Measurements from ENCODE around the gene U2AF2. TPM values are rescaled to one million over a fixed set of nuclear protein-coding genes. Genes with fewer than 3 reads are reported as not detected.

The U2AF2 gene
- polyA plus RNA-seq, 1 donor (not counting 4 experiments of a cell fraction or from before 2014, with no cell fraction given) = 109 TPM

- FAIRE-seq = peak; percentile 23
- Histone ChIP-seq H3K4me2 (ENCODE audit: control insufficient read depth, extremely low read depth, insufficient read depth, low read depth, low read length) (peak overlapping the region; percentile 89), H3K9me3 (ENCODE audit: control insufficient read depth, low read depth, low read length) (no peaks in the 10 kb centered on the region), H3K9me1 (ENCODE audit: control insufficient read depth, extremely low read depth, insufficient read depth, low read length) (no peaks in the 10 kb centered on the region), H3K36me3 (ENCODE audit: control insufficient read depth in 2 of 2, extremely low read depth in 1 of 2, insufficient read depth in 2 of 2, low read length in 2 of 2) (peaks cover 30 to 43% of the 10 kb centered on the region in 2 experiments), H3K4me3 (ENCODE audit: control insufficient read depth in 2 of 3, extremely low read depth in 1 of 3, insufficient read depth in 2 of 3, low read depth in 1 of 3, low read length in 3 of 3) (peak overlapping the region in 1 of 3 experiments; percentile 95), H3K27ac (ENCODE audit: control insufficient read depth, insufficient read depth, low read length) (peak overlapping the region; percentile 85), H3K4me1 (ENCODE audit: control insufficient read depth, extremely low read depth, insufficient read depth, low read length) (peaks cover 31% of the 10 kb centered on the region), H3K27me3 (ENCODE audit: control insufficient read depth, extremely low read depth, insufficient read depth, low read length) (no peaks in the 10 kb centered on the region), H4K20me1 (ENCODE audit: control insufficient read depth, extremely low read depth, insufficient read depth, low read length) (peaks cover 10% of the 10 kb centered on the region), H3K9ac (ENCODE audit: control insufficient read depth, extremely low read depth, insufficient read depth, low read length) (peak overlapping the region; percentile 94), H2AFZ (ENCODE audit: control insufficient read depth, low read length) (no peak overlapping the region), H3K79me2 (ENCODE audit: control insufficient read depth, insufficient read depth, low read length) (peaks cover 85% of the 10 kb centered on the region)
- TF ChIP-seq CTCF (optimal IDR thresholded peaks at IDR 0.05 in 1 of 3, IDR thresholded peaks at IDR 0.05 in 1 of 3, conservative IDR thresholded peaks at IDR 0.05 in 1 of 3; ENCODE audit: extremely low read depth in 1 of 3, insufficient read depth in 2 of 3, low read length in 3 of 3) = no peak
- no peak for TF ChIP-seq EZH2 (IDR thresholded peaks at IDR 0.05; ENCODE audit: low read length)
- no peak for DNase-seq (ENCODE audit: low read depth, low spot score)
- dilution Hi-C loops (cut with MboI; ENCODE audit: extremely low pct_ligation_motif_present, low sequenced_read_pairs) = no loop called here
Observed at GRCh38 chr19:55676889-55677505, 22.2 kb downstream of the U2AF2 start.

- Histone ChIP-seq H3K4me3 (ENCODE audit: control insufficient read depth in 2 of 3, extremely low read depth in 1 of 3, insufficient read depth in 2 of 3, low read depth in 1 of 3, low read length in 3 of 3) (peak overlapping the region in 1 of 3 experiments; percentile 95), H3K9me3 (ENCODE audit: control insufficient read depth, low read depth, low read length) (no peaks in the 10 kb centered on the region), H4K20me1 (ENCODE audit: control insufficient read depth, extremely low read depth, insufficient read depth, low read length) (peaks cover 6% of the 10 kb centered on the region), H3K9me1 (ENCODE audit: control insufficient read depth, extremely low read depth, insufficient read depth, low read length) (no peaks in the 10 kb centered on the region), H3K27ac (ENCODE audit: control insufficient read depth, insufficient read depth, low read length) (peak overlapping the region; percentile 85), H3K36me3 (ENCODE audit: control insufficient read depth in 2 of 2, extremely low read depth in 1 of 2, insufficient read depth in 2 of 2, low read length in 2 of 2) (peaks cover 32 to 38% of the 10 kb centered on the region in 2 experiments), H3K4me2 (ENCODE audit: control insufficient read depth, extremely low read depth, insufficient read depth, low read depth, low read length) (peak overlapping the region; percentile 89), H2AFZ (ENCODE audit: control insufficient read depth, low read length) (no peak overlapping the region), H3K79me2 (ENCODE audit: control insufficient read depth, insufficient read depth, low read length) (peaks cover 84% of the 10 kb centered on the region), H3K4me1 (ENCODE audit: control insufficient read depth, extremely low read depth, insufficient read depth, low read length) (peaks cover 31% of the 10 kb centered on the region), H3K9ac (ENCODE audit: control insufficient read depth, extremely low read depth, insufficient read depth, low read length) (peak overlapping the region; percentile 94), H3K27me3 (ENCODE audit: control insufficient read depth, extremely low read depth, insufficient read depth, low read length) (no peaks in the 10 kb centered on the region)
- FAIRE-seq (no peak), DNase-seq (ENCODE audit: low read depth, low spot score) (no peak)
- dilution Hi-C loops (cut with MboI; ENCODE audit: extremely low pct_ligation_motif_present, low sequenced_read_pairs) = no loop called here
- no peak for TF ChIP-seq EZH2 (IDR thresholded peaks at IDR 0.05; ENCODE audit: low read length)
- no peak for TF ChIP-seq CTCF (optimal IDR thresholded peaks at IDR 0.05 in 1 of 3, IDR thresholded peaks at IDR 0.05 in 1 of 3, conservative IDR thresholded peaks at IDR 0.05 in 1 of 3; ENCODE audit: extremely low read depth in 1 of 3, insufficient read depth in 2 of 3, low read length in 3 of 3)
Observed at GRCh38 chr19:55677572-55678028, 22.8 kb downstream of the U2AF2 start.

Measured in keratinocyte (primary cell).